GM19239 (cell line): ENCODE results near the gene SLC28A1.

ENCODE experiments used
- DNase-seq: peaks from one replicate; pipeline ENCODE4 v3.0.0; 2011; ENCODE audit warnings: low spot score; ENCODE audit not compliant: insufficient read length
- FAIRE-seq: peaks from 2 replicates; lab custom pipeline; 2011; peaks lifted over from hg19 to GRCh38; lab: Jason Lieb, UNC

Gene SLC28A1

GRCh38 chr15:84926491-84927230 is 42.2 kb downstream of the SLC28A1 start:
- FAIRE-seq: no peak
- DNase-seq: no peak

- FAIRE-seq (no peak), DNase-seq (no peak)
These were observed 44.3 kb downstream of the SLC28A1 start for GRCh38 chr15:84928843-84929168.

- DNase-seq (no peak), FAIRE-seq (no peak)
These were observed 45.5 kb downstream of the SLC28A1 start for GRCh38 chr15:84929795-84930603.

GRCh38 chr15:84934942-84935729 is 50.7 kb downstream of the SLC28A1 start:
- DNase-seq (no peak), FAIRE-seq (no peak)

- no peak for DNase-seq
- no peak for FAIRE-seq
These were observed 52.7 kb downstream of the SLC28A1 start for GRCh38 chr15:84937144-84937543.

- no peak for DNase-seq
- FAIRE-seq: no peak
These were observed 54.3 kb downstream of the SLC28A1 start for GRCh38 chr15:84938726-84939125.

- DNase-seq: no peak
- FAIRE-seq: no peak
These were observed 55.9 kb downstream of the SLC28A1 start for GRCh38 chr15:84940399-84940798.

- DNase-seq: no peak
- FAIRE-seq: no peak
These were observed 58.0 kb downstream of the SLC28A1 start for GRCh38 chr15:84942456-84942855.

GRCh38 chr15:84944311-84944710 is 59.8 kb downstream of the SLC28A1 start:
- DNase-seq (no peak), FAIRE-seq (no peak)

GRCh38 chr15:84944861-84945260 is 60.4 kb downstream of the SLC28A1 start:
- FAIRE-seq (no peak), DNase-seq (no peak)

- DNase-seq (no peak), FAIRE-seq (no peak)
These were observed 62.5 kb downstream of the SLC28A1 start for GRCh38 chr15:84946772-84947489.

GRCh38 chr15:84947947-84948830 is 63.7 kb downstream of the SLC28A1 start:
- DNase-seq: no peak
- no peak for FAIRE-seq

- DNase-seq: no peak
- no peak for FAIRE-seq
These were observed 64.6 kb downstream of the SLC28A1 start for GRCh38 chr15:84949043-84949442.

- FAIRE-seq: no peak
- no peak for DNase-seq
These were observed 65.5 kb downstream of the SLC28A1 start for GRCh38 chr15:84949845-84950569.

- DNase-seq: no peak
- FAIRE-seq: no peak
These were observed 66.2 kb downstream of the SLC28A1 start for GRCh38 chr15:84950570-84951111.

GRCh38 chr15:84951736-84952135 is 67.3 kb downstream of the SLC28A1 start:
- FAIRE-seq (no peak), DNase-seq (no peak)

- DNase-seq (no peak), FAIRE-seq (no peak)
These were observed 68.7 kb downstream of the SLC28A1 start for GRCh38 chr15:84953136-84953535.

GRCh38 chr15:84953726-84954125 is 69.3 kb downstream of the SLC28A1 start:
- DNase-seq: no peak
- FAIRE-seq: no peak
